GM21526 (cell line): ENCODE data around the gene LMX1A.

ENCODE experiments used
- ATAC-seq: cut with Tn5 transposase; IDR thresholded peaks from one replicate; pipeline ENCODE4 v1.9.1; 2021; ENCODE audit warnings: moderate library complexity; ENCODE audit not compliant: unreplicated experiment, low FRiP score

Gene LMX1A

GRCh38 chr1:165369255-165369848 lies 12.8 kb upstream of the LMX1A start:
- peak; percentile 61 for ATAC-seq

DNA sequence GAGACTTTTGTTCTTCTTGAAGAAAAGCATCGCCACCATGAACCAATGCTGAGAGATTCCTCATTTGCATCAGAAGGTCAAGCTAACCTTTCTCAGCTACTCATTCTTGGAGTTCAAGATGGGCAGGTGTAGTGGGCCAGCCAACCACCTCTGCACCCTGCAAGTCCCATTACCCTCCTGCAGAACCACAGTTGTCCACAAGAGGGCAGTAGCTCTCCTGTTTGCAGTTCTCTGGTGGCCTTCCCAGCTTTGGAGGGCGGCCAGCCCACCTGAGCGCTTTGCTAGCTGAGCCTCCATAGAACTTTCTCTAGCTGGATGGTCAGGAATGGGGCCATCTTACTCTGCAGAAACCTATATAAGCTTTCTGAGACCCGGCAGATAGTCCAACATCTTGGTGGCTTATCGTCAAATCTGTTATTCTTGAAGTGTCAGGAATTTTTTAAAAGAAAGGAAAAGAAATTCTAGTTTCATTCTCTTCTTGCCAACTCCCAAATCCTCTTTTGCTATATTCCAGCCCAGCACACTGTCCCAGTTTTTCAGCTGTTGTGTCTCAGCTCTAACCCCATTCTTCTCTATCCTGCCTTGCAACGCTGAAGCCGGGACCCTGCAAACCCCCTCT lies 11.0 kb upstream of the LMX1A start:
- peak; percentile 83 for ATAC-seq

DNA sequence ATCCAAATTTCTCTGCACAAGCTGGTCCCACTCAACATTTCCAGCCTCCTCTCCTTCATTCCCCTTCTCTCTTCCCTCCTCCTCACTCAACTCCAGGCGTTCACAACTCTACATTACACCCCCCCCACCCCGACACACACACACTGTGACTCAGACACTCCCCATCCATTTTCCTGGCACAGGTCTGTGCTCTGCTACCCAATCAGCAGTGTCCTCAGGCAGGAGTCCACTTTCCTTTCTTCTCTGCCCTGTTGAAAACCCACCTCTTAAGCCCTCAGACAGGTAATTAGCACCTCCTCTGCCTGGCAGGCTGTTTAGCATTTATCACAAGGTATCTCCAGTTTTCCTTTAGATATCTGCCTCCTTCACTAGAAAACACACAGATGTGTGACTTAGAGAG lies 8.8 kb upstream of the LMX1A start:
- ATAC-seq: no peak

DNA sequence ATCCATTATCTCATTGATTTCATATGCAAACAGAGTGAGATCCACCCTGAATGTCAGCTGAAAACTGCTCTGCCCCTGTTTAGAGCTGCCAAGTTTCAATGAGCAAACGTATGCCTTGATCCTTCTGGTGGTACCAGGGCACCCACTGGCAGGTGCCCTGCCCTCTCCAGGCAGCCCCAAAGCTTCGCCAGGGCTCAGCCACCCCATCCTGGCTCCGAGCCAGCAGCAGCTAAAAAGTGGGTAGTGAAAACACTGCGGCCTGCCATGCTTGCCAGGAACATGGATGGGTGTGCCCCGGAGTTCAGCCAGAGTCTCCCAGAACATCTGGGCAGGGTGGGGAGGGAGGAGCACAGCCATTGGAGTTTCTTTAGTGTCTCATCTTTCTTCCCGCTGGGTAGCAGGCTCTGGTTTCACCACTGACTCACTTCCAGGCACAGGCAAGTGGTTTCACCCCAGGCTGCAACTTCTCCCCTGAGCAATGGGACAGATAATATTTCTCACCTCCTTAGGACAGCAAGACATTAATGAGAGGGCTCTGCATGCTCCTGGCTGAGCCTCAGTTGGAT lies 8.1 kb upstream of the LMX1A start:
- no peak for ATAC-seq

GRCh38 chr1:165356876-165357275 lies 361 bp upstream of the LMX1A start:
- no peak for ATAC-seq

DNA sequence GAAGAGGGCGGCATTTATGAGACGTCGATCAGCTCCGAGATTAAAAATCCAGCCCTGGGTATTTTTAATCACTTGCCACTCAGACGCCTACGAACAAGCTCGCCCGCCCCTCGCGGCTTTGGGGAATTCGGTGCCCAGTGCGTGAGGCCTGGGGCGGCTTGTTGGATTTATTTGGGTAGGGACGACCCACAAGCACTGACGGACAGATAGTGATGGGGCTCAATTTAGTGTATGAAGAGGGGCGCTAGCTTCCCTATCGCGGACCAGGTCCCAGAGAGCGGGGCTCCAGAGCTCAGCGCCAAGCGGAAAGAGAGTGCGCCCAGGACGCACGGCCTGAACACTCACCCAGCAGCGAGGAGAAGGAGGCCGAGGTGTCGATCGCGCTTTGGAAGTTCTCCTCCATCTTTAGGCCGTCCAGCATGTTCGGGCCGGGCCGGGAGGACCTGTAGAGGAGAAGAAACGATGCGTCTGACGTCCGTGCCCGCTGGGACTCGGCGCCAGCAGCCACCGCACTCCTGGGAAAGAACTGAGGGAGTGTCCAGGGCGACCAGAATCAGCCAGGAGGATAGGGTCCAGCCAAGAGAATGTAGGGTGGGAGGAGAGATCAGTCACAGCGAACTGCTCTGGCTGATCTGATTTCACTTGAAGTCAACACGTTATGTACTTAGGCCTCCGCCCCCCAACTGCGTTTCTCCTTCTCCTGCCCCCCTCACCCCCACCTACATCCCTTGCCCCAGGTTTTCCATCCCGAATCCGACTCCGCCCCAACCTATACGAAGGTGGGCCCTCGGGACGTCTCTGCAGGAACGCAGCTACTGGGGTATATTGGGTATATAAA lies 1.2 kb downstream of the LMX1A start:
- no peak for ATAC-seq

GRCh38 chr1:165354739-165355138 lies 1.8 kb downstream of the LMX1A start:
- no peak for ATAC-seq

GRCh38 chr1:165353731-165354671 lies 2.5 kb downstream of the LMX1A start:
- ATAC-seq: no peak

GRCh38 chr1:165352442-165353293 lies 3.8 kb downstream of the LMX1A start:
- no peak for ATAC-seq

DNA sequence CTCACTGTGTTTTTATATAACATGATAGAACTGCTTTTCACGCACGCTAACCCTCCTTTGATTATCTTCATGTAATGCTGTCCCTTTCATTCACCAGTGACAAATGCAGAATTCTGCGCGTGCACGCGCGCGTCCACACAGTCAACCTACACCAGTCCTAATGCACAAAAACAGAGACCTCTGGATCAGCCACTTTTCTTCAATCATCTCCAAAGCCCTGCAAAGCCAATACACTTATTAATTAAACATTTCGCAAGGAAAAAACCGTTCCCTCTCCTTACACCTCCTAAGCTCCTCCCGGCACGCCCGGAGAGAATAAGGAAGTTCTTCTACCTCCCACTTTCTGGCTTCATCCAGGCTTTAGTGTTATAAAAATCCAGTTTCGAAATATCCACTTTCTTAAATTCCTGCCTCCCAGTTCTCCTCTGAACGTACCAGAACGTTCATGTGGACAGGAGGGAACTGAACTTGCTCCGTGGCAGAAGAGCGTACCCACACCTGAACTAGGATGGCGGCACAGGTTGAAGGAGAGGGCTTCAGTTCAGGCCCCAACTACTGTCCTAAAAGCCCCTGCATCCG lies 4.6 kb downstream of the LMX1A start:
- no peak for ATAC-seq

- no peak for ATAC-seq
Measured at GRCh38 chr1:165350840-165351239, 5.7 kb downstream of the LMX1A start.

DNA sequence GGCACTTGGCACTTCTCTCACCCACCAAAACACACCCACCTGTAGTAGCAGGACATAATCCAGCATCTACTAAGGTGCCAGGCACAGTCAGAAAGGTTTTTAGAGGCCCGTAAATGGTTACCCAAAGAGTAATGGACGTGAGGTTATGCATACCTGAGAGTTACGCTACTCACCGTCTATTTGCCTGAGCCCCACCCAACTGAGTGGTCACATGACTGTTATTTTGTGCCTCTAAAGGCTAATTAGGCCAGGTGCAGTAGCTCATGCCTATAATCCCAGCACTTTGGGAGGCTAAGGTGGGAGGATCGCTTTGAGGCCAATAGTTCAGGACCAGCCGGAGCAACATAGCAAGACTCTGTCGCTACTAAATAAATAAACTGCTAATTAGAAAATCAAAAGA lies 11.0 kb downstream of the LMX1A start:
- ATAC-seq: no peak

DNA sequence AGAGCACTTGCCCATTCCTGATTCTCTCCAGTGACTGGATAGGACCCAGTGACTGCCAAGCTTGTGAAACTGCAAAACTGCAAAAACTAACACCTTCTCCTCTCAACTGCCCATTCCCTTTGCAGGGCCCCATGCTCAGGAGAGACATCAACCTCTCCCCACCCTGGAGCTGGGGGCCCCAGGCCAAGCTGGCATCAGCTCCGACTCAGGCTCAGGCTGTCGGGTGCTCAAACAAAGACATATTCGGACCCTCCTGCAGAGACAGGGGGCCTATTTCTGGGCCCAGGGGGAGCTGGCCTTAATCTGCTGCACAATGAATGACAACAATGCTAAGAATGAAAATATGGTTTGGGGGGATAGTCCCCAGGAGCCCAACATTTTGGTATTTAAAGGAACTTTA lies 11.8 kb downstream of the LMX1A start:
- no peak for ATAC-seq

- ATAC-seq: no peak
Measured at GRCh38 chr1:165344198-165344597, 12.3 kb downstream of the LMX1A start.

GRCh38 chr1:165342587-165342986 lies 13.9 kb downstream of the LMX1A start:
- ATAC-seq: no peak

GRCh38 chr1:165342168-165342567 lies 14.3 kb downstream of the LMX1A start:
- ATAC-seq: no peak

DNA sequence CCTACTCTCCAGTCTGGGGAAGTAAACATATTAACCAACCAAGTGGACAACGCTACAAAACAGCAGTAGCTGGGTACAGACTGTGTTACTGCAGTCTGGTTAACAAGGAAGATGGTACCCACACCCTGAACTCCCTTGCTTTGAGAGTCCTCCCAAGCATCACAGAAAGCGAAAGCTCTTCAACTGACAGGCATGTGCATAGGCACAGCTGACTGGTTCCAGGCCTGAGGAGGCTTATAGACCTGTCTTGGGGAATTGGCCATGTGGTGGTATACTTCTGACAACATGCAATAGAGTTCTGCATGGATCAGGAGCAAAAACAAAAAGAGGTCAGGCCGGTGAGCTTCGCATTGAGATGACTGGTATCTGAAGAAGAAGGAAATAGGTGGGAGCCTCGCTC lies 17.4 kb downstream of the LMX1A start:
- ATAC-seq: no peak

DNA sequence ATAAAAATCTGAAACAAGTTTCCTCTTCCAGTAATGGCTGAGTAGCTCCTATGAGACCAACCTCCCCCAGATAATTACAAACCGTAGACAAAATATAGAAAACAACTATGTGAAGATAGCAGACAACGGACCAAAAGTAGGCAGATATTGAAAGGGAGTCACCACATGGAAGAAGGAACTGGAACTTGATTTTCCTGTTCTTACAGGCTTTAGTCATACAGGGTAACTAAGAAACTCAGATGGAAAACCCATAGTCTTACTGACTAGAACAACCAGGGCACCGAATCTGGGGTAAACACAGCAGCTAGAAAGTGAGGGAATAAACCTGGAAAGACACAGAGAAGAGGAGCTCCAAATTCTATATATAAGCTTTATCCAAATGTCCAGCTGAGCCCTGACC lies 26.0 kb downstream of the LMX1A start:
- ATAC-seq: no peak

DNA sequence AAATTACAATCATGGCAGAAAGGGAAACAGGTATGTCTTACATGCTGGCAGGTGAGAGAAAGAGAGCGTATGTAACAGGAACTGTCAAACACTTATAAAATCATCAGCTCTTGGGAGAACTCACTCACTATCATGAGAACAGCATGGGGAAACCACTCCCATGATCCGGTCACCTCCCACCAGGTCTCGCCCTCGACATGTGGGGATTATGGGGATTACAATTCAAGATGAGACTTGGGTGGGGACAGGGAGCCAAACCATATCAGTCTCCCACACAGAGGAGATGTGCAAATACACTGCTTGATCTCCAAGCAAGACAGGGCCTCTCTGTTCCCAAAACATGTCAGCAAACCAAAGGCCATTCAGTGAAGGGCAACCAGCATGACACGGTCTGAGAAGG lies 27.4 kb downstream of the LMX1A start:
- ATAC-seq: no peak
